ENCODE measurements around the gene CBLN3. TPM values are rescaled to one million over a fixed set of nuclear protein-coding genes. Genes with fewer than 3 reads are reported as not detected.

CBLN3 gene
- total and polyA plus RNA-seq, 2 of the 4 experiments (the other 2 are of a cell fraction), result 0.72 to 4.5 TPM

DNA sequence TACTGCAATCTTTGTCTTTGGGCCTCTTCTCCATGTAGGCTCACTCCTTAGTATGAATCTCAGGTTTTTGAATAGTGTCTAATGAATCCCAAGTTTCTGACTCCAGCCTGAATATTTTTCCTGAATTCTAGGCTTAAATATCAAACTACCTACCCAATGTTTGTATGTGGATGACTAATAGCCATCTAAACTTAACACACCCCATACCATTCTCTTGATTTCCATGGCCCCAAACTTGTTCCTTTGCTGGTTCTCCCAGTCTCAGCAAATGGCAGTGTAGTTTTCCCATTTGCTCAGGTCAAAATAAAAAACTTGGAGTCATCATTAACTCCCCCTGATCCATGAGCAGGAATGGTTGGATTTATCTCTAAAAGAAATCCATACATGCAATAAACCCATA is 31.9 kb upstream of the CBLN3 start (continued):
- TF ChIP-seq, protein P1, sequence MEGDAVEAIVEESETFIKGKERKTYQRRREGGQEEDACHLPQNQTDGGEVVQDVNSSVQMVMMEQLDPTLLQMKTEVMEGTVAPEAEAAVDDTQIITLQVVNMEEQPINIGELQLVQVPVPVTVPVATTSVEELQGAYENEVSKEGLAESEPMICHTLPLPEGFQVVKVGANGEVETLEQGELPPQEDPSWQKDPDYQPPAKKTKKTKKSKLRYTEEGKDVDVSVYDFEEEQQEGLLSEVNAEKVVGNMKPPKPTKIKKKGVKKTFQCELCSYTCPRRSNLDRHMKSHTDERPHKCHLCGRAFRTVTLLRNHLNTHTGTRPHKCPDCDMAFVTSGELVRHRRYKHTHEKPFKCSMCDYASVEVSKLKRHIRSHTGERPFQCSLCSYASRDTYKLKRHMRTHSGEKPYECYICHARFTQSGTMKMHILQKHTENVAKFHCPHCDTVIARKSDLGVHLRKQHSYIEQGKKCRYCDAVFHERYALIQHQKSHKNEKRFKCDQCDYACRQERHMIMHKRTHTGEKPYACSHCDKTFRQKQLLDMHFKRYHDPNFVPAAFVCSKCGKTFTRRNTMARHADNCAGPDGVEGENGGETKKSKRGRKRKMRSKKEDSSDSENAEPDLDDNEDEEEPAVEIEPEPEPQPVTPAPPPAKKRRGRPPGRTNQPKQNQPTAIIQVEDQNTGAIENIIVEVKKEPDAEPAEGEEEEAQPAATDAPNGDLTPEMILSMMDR (conservative IDR thresholded peaks at IDR 0.05; ENCODE audit: low read depth, low read length), result no peak
- TF ChIP-seq MAFK (IDR thresholded peaks at IDR 0.05; ENCODE audit: low read depth, low read length) (no peak), SMC3 (IDR thresholded peaks at IDR 0.05; ENCODE audit: low read depth, low read length) (no peak)
- TF ChIP-seq, protein P2, sequence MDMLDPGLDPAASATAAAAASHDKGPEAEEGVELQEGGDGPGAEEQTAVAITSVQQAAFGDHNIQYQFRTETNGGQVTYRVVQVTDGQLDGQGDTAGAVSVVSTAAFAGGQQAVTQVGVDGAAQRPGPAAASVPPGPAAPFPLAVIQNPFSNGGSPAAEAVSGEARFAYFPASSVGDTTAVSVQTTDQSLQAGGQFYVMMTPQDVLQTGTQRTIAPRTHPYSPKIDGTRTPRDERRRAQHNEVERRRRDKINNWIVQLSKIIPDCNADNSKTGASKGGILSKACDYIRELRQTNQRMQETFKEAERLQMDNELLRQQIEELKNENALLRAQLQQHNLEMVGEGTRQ (IDR thresholded peaks at IDR 0.05; ENCODE audit: low read depth, low read length), result no peak

All from IMR-90 (cell line).